HepG2 (cell line): ENCODE measurements around the gene RTN4RL2. TPM values are rescaled to one million over a fixed set of nuclear protein-coding genes. Genes with fewer than 3 reads are reported as not detected.

Experiments
- ELF3 ChIP-seq: IDR thresholded peaks from 2 replicates; pipeline ENCODE4 v1.6.1; 2016; ENCODE audit warnings: missing genetic modification reagents, missing compliant biosample characterization
- GFI1 ChIP-seq: sonication (generic); formaldehyde crosslinking; IDR thresholded peaks from 2 replicates; pipeline ENCODE4 v1.5.0; 2020; ENCODE audit warnings: missing genetic modification reagents, mild to moderate bottlenecking, borderline replicate concordance
- KAT2B ChIP-seq: fragments of 150-350 bp; IDR thresholded peaks from 2 replicates; pipeline ENCODE4 v1.6.1; 2014; ENCODE audit warnings: low read depth, low read length, borderline replicate concordance
- NFIC ChIP-seq: IDR thresholded peaks from 2 replicates; pipeline ENCODE4 v1.6.1; 2012; ENCODE audit warnings: mild to moderate bottlenecking, low read length, inconsistent platforms
- SMC3 ChIP-seq: IDR thresholded peaks from 2 replicates; pipeline ENCODE4 v1.6.1; 2011; ENCODE audit warnings: low read length, improper control_type of control experiment
- TAF15 ChIP-seq: fragments of 200-400 bp; formaldehyde crosslinking; IDR thresholded peaks from one replicate; pipeline ENCODE4 v1.6.1; 2018; ENCODE audit warnings: mild to moderate bottlenecking, low read depth, low read length; ENCODE audit not compliant: poor library complexity, severe bottlenecking
- TBP ChIP-seq: sonication (generic); formaldehyde crosslinking; IDR thresholded peaks from 2 replicates; pipeline ENCODE4 v1.5.0; 2020; ENCODE audit warnings: missing genetic modification reagents
- THRA ChIP-seq: sonication (generic); formaldehyde crosslinking; IDR thresholded peaks from 2 replicates; pipeline ENCODE4 v1.4.0; 2020; ENCODE audit warnings: missing genetic modification reagents, borderline replicate concordance
- USF2 ChIP-seq, 2 experiments: sonication (generic) in 1 of 2; formaldehyde crosslinking in 1 of 2; IDR thresholded peaks; 2 replicates each; pipeline versions ENCODE4 v1.5.1 to v1.6.1; 2011 to 2020; ENCODE audit warnings: borderline replicate concordance in 1 of 2, low read depth in 1 of 2, low read length in 1 of 2, mild to moderate bottlenecking in 1 of 2, missing genetic modification reagents in 1 of 2, moderate library complexity in 1 of 2
- ZGPAT ChIP-seq: IDR thresholded peaks from 2 replicates; pipeline ENCODE4 v1.6.1; 2016; ENCODE audit warnings: mild to moderate bottlenecking
- ZNF24 ChIP-seq: fragments of 450-650 bp; IDR thresholded peaks from 2 replicates; pipeline ENCODE4 v1.6.1; 2017; ENCODE audit warnings: antibody characterized with exemption, mild to moderate bottlenecking
- ZNF331 ChIP-seq: sonication (generic); formaldehyde crosslinking; IDR thresholded peaks from 2 replicates; pipeline ENCODE4 v1.4.0; 2020; ENCODE audit warnings: missing genetic modification reagents
- ZNF431 ChIP-seq: sonication (generic); formaldehyde crosslinking; IDR thresholded peaks from 2 replicates; pipeline ENCODE4 v1.9.0; 2022; ENCODE audit warnings: missing genetic modification reagents, low read depth, mild to moderate bottlenecking, borderline replicate concordance
- ZNF512 ChIP-seq: sonication (generic); formaldehyde crosslinking; IDR thresholded peaks from 2 replicates; pipeline ENCODE4 v1.4.0; 2020; ENCODE audit warnings: mild to moderate bottlenecking, missing genetic modification reagents
- ZNF580 ChIP-seq: IDR thresholded peaks from 2 replicates; pipeline ENCODE4 v1.6.1; 2016; ENCODE audit warnings: low read depth, borderline replicate concordance
- ZNF792 ChIP-seq: IDR thresholded peaks from 2 replicates; pipeline ENCODE4 v1.6.1; 2016
- ZSCAN5A ChIP-seq: sonication (generic); formaldehyde crosslinking; IDR thresholded peaks from 2 replicates; pipeline ENCODE4 v1.8.0; 2022; ENCODE audit warnings: mild to moderate bottlenecking, missing genetic modification reagents, borderline replicate concordance
- polyA plus RNA-seq, 8 experiments: library from polyadenylated mRNA; depleted of rRNA in 3 of 8; stranded (reverse) in 7 of 8; unstranded in 1 of 8; fragments of >200 nt; fragmentation: Illumina TruSeq in 4 of 8; extraction: Trizol in 4 of 8; gene quantifications; 2 replicates each; pipeline versions ENCODE4 v1.2.1 to v1.2.3, GENCODE V29; 2011 to 2016; ENCODE audit warnings: low read depth in 4 of 8, missing spikeins in 1 of 8, mixed read lengths in 1 of 8; ENCODE audit not compliant: insufficient read depth in 1 of 8
- total RNA-seq, 5 experiments: library from RNA; depleted of rRNA; stranded (reverse); fragments of >200 nt; fragmentation: Illumina TruSeq; extraction: Trizol; gene quantifications; 2 replicates each; pipeline ENCODE4 v1.2.3, GENCODE V29; 2016; ENCODE audit warnings: low read depth in 1 of 5

The RTN4RL2 gene
- total and polyA plus RNA-seq, 2 of the 13 experiments (the other 11 are each of a cell fraction or from before 2014, with no cell fraction given), result 1.3 to 4.3 TPM

GRCh38 chr11:57497303-57498247, 37.2 kb downstream of the RTN4RL2 start (continued):
- TF ChIP-seq ZNF512 (CRISPR knock-in tag), result no peak
- TF ChIP-seq GFI1 (CRISPR knock-in tag), result peak; percentile 70
- TF ChIP-seq ZSCAN5A (CRISPR knock-in tag), result peak; percentile 79; the same call in 1 of the 2 replicates
- peak; percentile 18; the same call in 1 of the 2 replicates for TF ChIP-seq ZNF580 (CRISPR knock-in tag)
- TF ChIP-seq KAT2B, result peak; percentile 41; the same call in 1 of the 2 replicates
- TF ChIP-seq SMC3, result 0 out of 2 replicates have a peak, but pooled peaks have one; percentile 2
- TF ChIP-seq USF2 (IDR thresholded peaks at IDR 0.05; ENCODE audit: low read depth, low read length), result no peak
- TF ChIP-seq USF2 (CRISPR knock-in tag; IDR thresholded peaks at IDR 0.05; ENCODE audit: borderline replicate concordance), result peak; percentile 59; the same call in 1 of the 2 replicates
- TF ChIP-seq ELF3 (CRISPR knock-in tag), result no peak; the same call in 1 of the 2 replicates
- 0 out of 2 replicates have a peak, but pooled peaks have one; percentile 37 for TF ChIP-seq ZNF792 (CRISPR knock-in tag)
- no peak for TF ChIP-seq TAF15
- peak; percentile 81 for TF ChIP-seq ZGPAT (CRISPR knock-in tag)
- TF ChIP-seq ZNF431 (CRISPR knock-in tag), result peak; percentile 75; the same call in 1 of the 2 replicates
- TF ChIP-seq NFIC, result peak; percentile 85
- no peak for TF ChIP-seq TBP (CRISPR knock-in tag)
- TF ChIP-seq ZNF331 (CRISPR knock-in tag), result peak; percentile 56; the same call in 1 of the 2 replicates
- TF ChIP-seq ZNF24, result 0 out of 2 replicates have a peak, but pooled peaks have one; percentile 52
- TF ChIP-seq THRA, result peak; percentile 46; the same call in 1 of the 2 replicates
